ENCODE measurements around the gene CHID1.

CHID1 gene

DNA sequence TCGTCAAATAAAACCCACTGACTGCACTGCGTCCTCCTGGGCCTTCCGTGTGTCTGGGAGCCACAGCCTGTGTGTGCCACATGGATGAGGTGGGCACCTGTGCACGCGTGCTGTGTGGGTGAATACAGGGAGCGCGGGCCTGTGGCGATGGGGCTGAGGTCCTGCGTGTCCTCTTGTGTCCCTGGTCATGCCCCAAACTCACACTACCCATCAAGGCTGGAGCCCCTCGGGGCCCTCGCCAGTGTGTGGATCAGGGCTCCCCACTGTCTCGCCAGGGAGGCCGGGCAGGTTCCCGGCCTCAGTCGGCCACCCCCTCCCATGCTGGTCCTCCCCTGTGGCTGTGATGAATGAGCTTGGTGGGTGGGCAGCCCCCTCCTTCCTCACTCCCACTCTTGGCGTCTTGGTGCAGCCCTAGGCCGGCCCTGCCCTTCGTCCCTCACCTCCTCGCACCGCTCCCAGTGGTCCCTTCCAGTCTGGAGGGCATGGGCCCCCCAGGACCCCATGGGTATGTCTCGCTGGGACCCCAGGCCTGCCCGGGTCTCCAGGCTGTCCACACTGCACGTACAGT is 78.6 kb downstream of the CHID1 start:
- no peak for DNase-seq

DNA sequence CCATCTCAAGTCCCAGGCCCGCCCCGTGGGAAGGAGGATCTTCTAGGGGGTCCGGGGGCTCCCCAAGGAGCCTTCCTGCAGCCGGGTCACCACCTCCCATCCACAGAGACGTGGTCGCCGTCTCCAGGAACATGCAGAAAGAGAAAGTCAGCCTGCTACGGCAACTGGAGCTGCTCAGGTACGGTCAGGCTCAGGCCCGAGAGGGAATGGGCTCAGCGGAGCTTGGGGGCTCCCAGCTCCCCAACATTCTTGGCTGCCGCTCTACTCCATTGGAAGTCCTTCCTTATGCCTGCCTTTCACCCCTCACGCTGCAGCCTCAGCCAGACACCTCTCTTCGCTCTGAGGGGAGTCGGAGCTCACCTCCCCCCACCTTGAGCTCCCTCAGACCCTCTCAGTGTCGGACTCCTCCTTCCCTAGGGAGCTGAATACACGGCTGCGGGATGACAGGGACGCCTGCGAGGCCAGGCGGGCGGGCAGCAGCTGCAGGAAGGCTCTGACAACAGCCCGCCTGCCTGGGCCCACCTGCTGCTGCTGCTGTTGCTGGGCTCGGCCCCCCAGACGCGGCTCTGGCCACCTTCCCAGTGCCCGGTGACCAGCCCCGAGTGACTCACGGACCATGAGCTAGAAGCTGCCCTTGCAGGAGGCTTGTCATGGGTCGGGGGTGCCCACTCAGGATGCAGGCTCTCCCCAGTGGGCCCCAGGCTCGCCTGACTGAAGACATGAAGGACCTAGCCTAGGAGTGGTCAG is 79.3 kb downstream of the CHID1 start:
- DNase-seq: no peak

DNA sequence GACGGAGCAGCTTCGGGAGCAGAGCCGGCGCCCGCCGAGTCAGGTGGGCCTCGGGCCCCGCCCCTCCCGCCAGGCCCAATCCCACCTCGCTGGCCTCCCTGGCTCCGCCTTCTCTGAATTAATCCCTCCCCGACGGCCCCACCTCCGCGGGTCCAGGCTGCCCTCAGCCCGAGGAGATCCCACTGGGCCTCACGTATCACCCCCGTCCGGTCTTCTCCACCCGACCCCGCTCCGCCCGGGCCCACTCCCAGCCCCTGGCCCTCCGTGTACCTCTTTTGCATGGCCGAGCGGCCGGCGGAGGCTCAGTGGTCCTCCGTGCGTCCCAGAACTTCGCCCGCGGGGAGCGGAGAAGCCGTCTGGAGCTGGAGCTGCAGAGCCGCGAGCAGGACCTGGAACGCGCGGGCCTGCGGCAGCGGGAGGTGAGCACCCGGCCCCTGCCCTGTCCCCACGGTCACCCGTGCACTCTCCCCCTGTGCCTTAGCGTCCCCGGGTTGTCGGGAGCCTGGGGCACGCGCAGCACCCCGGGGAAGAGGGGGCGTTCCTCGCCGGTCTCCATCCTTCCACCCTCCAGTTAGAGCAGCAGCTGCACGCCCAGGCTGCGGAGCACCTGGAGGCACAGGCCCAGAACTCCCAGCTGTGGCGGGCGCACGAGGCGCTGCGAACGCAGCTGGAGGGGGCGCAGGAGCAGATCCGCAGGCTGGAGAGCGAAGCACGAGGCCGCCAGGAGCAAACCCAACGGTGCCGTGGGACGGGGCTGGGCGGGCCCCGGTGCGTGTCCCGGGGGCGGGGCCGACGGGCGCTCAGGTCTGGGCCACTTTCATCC is 80.1 kb downstream of the CHID1 start:
- DNase-seq: peak; percentile 45

DNA sequence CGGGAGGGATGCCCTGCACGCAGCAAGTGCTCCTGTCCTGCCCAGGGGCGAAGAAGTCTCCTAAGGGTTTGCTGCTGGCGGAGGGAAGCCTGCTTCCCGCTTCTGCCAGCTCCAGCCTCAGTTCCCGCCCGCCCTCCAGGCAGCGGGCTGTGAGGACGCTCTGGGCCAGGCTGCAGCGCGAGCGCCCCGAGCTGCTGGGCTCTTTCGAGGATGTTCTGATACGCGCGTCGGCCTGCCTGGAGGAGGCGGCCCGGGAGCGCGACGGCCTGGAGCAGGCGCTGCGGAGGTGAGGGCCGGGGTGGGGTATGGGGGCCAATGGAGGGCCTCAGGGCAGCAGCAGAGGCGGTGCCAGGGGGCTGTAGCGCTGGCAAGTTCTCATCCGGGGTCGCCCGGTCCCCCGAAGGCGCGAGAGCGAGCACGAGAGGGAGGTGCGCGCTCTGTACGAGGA is 80.7 kb downstream of the CHID1 start:
- DNase-seq: no peak

DNA sequence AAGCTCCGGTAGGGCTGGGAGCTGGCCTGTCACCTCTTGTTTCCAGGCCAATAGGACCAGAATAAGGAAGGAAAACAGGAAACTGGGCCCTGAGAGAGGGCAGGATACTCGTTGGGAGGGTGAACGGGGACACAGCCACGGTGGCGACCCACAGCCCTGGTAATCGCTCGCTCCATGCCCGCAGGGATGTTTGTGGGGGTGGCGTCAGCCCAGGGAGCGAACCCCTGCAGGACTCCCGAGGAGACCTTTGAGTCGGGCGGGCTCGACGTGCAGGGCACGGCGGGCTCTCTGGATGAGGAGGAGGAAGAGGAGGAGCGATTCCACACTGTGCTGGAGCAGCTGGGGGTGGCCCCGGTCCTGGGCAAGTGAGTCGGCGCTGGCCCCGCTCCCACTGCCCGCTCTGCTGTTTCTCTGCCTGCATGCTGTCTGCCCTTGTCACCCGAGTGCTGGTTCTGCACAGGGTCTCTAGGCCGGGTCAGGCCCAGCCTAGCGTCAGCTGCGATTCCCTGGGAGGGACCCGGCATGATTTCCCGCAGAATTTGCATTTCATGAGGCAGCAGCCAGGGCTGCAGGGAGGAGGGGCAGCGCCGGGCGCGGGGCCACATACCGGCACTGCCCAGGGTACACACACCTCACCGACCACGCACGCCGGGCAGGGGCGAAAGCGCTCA is 81.3 kb downstream of the CHID1 start:
- no peak for DNase-seq

DNA sequence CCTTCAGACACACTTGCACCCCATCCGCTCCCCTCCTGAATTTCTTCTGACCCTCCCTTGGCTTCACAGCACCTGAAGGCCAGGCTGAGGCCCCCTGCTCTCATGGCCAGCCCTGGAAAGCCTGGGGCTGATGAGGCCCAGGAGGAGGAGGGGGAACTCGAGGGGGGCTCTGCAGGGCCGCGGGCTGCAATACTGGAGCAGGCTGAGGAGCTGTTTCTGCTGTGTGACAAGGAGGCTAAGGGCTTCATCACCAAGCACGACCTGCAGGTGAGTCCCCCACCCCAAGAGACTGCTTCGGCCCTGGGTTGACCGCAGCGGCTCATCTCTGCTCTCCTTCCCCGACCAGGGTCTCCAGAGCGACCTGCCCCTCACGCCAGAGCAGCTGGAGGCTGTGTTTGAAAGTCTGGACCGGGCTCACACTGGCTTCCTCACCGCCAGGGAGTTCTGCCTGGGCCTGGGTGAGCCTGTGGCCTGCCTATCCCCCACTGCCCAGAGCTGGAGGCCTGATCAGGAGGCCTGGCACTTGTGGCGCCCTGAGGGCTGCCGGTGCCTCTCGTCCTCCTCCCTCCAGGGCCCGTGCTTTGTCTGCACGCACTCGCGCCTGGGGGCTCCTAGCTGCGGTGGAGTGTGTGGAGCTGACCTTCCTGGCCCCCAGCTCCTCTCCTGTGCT is 82.0 kb downstream of the CHID1 start:
- DNase-seq: no peak

DNA sequence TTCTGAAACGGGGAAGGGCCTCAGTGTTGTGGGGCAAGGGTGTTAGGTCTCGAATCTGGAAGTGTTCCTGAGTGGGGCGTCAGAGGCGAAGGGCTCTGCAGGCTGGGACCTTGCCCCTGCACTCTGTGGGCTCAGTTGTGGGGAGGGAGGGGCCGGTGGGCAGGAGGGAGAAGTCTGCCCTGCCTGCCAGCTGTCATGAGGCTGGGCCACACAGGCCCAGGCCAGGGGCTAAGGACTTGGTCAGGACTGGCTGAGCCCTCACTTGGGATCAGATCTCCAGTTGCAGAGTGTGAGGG is 82.8 kb downstream of the CHID1 start, which contains the start of gene CRACR2B:
Gene CRACR2B, plus strand, starts transcription at position 23 of the 296 bp plus-strand sequence. CDS start 689 bp downstream, outside the sequence.
- no peak for DNase-seq

DNA sequence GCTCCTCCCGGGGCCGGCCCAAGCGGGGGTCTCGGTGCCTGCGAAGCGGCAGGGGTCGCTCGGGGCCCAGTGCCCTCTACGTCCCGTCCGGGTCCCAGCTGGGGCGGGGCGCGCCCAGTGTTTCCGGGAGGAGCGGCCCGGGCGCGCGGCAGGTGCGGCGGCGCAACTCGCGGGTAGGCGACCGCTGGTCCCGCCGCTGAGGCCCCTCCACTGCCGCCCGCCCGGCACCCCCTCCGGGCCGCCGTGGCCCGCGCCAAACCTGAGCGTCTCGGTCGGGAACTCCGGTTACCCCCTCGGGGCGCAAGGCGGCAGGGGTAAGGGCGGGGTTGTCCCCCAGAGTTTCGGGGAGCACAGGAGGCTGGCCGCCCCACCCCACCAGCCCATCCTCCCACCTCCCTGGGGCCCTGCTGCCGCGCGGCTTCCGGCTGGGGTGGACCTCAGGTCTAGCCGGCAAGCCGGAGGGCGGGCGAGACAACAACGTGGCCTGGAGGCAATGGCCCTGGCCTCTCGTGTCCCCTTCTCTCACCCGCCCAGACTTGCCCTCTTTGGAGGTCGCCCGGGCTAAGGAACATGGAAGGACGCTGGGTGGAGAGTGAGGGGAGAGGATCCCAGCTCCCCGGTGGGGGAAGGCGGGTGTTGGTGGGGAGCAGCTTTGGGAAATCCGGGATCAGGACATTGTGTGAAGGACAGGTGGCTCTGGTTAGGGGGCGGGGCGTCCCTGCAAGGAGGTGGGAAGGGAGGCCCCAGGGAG is 83.3 kb downstream of the CHID1 start:
- DNase-seq: no peak

DNA sequence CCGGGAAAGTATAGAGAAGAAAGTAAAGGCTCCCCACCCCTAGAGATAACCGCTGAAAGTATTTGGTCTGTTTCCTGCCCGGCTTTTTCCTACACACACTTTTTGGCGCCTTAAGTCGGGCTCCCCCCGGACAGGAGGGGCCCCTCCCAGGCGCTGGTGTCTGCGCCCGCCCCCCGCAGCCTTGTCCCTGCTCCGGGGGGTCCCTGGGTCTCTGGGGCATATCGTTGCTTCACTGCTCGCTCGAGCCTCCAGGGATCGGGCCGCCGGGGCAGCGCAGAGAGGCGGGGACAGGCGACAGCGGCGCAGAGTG is 83.8 kb downstream of the CHID1 start:
- no peak for DNase-seq

DNA sequence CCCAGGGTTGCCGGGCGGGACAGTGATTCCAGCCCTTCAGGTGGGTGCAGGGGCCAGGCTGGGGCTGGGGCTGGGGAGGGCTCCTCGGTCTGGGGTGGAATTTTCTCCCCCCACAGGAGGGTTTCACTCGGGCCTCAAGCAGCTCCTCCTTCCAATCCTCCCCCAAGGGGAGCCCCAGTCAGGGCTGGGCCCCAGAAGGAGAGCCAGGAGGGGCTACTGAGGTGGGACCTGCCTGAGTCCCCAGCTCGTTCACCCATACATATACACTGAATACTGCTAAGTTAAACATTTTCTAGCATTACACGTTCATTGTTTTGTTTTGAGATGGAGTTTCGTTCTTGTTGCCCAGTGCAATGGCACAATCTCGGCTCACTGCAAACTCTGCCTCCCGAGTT is 84.4 kb downstream of the CHID1 start:
- DNase-seq: no peak

DNA sequence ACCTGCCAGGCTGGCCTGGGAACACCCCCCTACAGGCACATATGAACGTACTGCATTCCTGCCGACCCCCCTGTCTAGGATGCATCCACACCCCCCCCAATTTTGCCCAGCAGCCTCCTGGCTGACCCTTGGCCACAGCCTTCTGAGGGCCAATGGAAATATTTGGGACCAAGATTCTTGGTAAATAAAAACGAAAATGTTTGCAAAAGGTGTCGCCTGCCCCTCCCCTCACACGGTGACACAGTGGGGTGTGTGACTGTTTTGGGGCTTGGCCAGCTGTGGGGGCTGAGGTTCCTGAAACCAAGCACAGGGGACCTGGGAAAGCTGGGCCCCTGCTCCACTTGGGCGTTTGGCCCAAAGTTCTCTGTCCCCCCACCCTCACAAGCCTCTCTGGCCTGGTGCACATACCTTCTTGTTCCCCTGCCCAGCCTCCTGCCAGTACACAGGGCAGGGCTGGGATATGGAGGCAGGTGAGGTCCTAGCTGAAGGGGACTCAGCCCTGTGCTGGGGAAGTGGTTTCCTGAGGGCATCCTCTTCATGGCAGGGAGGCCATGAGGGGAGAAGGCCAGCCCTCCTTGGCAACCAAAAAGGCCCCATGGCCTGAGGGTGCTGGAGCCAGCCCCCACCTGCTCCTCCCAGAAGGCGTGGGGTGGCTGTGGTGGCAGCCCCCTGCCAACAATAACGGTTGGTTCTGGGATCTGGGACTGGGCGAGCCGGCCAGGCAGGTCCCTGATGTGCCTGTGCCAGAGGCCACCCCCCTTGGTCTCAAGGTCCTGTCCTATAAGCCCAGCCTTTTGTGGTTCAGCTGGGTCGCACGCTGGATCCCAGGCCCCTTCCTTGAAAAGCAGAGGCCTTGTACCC is 85.0 kb downstream of the CHID1 start:
- no peak for DNase-seq

DNA sequence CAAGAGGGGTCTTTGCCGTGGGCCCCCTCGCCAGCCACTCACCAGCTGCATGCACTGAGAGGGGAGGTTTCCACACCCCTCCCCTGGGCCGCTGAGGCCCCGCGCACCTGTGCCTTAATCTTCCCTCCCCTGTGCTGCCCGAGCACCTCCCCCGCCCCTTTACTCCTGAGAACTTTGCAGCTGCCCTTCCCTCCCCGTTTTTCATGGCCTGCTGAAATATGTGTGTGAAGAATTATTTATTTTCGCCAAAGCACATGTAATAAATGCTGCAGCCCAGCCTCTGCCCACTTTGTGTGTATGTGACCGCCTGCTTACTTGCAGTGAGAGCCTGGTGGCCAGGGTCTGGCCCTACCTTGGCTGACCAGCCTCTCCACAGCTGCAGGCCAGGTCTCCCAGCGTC is 85.7 kb downstream of the CHID1 start:
- DNase-seq: no peak

DNA sequence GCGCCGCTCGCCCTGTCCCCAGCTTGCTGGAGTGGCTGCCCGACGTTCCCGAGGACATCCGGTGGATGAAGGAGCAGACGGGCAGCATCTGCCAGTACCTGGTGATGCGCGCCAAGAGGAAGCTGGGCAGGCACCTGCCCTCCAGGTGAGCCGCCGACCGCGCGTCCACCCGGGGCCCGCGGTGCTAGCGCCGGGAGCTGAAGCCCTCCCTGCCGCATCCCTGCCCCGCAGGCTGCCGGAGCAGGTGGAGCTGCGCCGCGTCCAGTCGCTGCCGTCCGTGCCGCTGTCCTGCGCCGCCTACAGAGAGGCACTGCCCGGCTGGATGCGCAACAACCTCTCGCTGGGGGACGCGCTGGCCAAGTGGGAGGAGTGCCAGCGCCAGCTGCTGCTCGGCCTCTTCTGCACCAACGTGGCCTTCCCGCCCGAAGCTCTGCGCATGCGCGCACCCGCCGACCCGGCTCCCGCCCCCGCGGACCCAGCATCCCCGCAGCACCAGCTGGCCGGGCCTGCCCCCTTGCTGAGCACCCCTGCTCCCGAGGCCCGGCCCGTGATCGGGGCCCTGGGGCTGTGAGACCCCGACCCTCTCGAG is 86.2 kb downstream of the CHID1 start:
- no peak for DNase-seq

DNA sequence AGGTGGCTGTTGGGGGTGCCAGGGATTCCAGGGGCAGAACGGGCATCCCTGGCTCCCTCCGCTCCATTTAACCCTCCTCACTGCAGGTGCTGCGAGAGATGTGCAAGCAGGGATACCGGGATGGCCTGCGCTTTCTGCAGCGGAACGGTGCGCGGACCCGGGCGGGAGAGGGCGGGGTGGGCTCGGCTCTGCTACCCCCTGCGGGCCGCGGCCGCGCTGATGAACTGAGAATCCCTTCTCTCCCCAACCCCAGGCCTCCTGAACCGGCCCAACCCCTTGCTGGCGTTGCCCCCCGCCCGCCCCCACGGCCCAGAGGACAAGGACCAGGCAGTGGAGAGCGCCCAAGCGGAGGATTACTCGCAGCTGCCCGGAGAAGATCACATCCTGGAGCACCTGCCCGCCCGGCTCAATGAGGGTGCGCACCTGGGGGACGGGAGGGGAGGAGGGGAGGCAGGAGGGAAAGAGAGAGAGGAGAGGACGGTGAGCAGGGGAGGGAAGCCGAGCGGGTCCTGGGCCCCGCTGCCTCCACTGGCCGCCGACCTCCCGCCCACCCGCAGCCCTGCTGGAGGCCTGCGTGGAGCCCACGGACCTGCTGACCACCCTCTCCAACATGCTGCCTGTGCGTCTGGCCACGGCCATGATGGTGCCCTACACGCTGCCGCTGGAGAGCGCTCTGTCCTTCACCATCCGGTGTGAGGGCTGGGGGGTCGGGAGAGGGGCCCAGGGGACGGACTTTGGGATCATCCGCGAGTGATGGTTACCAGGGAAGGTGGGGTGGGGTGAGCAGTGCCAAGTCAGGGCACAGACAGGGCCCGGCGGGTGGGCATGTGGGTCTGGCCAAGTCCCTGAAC is 86.9 kb downstream of the CHID1 start:
- DNase-seq: no peak

DNA sequence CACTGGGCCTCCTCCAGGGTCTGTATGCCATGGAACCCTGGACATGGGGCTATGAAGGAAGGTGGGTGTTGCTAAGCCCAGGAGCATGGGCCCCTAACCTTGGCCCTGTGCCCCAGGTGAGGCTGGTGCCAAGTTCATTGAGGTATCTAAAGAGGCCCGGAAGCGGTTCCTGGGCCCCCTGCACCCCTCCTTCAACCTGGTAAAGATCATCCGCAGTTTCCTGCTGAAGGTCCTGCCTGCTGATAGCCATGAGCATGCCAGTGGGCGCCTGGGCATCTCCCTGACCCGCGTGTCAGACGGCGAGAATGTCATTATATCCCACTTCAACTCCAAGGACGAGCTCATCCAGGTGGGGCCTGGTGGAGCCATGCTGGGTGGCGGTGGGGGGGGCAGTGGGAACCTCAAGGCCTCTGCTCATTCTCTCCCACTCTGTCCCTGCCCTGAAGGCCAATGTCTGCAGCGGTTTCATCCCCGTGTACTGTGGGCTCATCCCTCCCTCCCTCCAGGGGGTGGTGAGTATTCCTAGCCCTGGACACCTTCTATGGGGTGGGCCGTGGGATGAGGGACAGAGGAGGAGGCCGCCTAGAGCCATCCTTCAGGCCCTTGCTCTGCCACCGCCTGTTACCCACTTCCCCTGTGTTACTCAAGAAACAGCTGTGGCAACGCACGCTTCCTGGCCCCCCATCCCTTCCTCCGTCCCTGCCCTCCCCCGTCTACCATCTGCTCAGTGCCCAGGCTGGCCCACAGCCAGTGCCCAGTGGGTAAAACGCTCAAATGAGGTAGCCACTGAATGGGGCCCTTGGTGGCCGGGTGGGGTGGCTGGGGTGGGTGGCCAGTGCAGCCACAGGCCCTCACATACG is 88.9 kb downstream of the CHID1 start:
- DNase-seq: no peak

DNA sequence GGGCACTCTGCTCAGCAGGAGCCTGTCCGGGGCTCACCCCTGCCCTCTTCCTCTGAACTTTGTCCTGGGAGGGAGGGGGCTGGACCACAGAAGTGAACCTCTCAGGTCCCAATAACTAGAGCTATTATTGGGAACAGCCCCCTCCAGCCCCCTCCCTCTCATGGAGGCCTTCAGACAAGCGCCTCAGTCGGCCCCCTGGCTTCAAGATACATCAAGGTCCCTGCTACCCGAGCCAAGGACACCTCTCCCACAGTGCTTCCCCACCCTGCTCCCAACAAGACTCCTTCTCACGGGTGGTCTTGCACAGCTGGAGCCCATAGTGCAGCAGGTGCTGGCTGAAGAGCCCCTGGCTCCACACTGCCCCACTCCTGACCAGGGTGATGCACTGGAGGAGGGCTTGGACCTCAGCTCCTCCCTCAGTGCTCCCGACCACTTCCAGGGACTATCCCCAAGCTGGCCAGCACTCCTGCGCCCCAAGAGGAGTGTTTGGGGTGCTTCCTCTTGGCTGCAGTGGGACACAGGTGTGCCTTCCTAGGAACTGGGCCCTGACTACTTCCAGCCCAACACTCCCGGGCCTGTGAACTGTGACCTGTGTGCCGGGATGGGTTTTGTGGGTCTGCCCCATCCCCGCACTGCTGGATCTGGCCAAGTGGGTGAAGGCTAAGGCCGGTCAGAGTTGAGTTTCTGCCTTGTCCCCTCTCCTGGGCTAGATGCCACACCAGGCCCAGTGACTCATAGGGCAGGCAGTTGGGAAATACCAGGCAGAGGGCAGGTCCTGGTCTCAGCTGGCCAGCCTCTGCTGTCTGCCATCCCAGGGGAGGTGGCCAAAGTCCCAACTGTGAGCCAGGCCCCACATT is 89.7 kb downstream of the CHID1 start:
- DNase-seq: no peak

DNA sequence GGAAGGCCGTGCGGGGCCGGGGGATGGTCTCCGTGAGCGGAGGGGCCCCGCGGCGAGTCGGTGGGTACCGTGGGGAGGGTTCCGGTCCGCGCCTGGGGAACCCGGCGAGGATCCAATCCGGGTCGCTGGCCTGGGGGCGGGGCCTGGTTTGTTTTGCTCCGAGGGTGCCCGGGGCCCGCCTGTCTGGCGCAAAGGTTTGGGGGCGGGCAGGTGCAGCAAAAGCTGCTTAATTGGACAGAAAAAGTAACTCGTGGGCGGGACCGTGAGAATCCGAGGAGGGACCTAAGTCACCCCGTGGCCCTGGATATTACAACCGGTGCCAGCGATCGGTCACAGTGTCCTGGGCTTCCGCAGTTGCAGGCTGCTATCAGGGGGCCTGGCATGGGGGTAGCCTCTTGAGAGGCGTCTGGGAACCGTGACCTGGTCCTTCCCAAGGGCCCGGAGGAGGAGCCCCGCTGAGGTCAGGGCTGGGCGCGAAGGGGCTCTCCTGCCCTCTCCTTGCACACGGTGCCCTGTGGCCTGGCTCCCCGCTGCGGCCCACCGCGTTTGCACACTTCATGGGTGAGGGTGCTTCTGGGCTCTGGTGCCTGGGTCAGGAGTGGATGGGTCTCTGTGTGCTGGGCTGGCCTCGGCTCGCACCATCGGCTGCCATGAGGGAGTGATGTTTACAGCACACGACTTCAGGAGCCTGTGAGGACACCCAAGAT is 90.5 kb downstream of the CHID1 start:
- DNase-seq: peak; percentile 87

Data from activated gamma-delta T cell (primary cell).